GM10266 (cell line): ENCODE measurements around the gene CACNB1.

ENCODE experiments used
- DNase-seq: peaks from one replicate; pipeline ENCODE4 v3.0.0; 2012; ENCODE audit errors: extremely low spot score
- CTCF ChIP-seq: IDR thresholded peaks from 2 replicates; pipeline ENCODE4 v1.5.1; 2012; ENCODE audit warnings: mild to moderate bottlenecking, low read depth; ENCODE audit not compliant: control insufficient read depth, insufficient read depth; ENCODE audit errors: missing control alignments

Gene CACNB1

GRCh38 chr17:39231591-39232551 lies 34.4 kb upstream of the CACNB1 start:
- peak; percentile 75 for TF ChIP-seq CTCF
- peak; percentile 84 for DNase-seq

- DNase-seq: no peak
- TF ChIP-seq CTCF: no peak
Measured at GRCh38 chr17:39231091-39231561, 33.7 kb upstream of the CACNB1 start.

GRCh38 chr17:39230361-39230760 lies 32.9 kb upstream of the CACNB1 start:
- DNase-seq: no peak
- no peak for TF ChIP-seq CTCF

- no peak for DNase-seq
- no peak for TF ChIP-seq CTCF
Measured at GRCh38 chr17:39229274-39229913, 31.9 kb upstream of the CACNB1 start.

- DNase-seq: no peak
- TF ChIP-seq CTCF: no peak
Measured at GRCh38 chr17:39227364-39227919, 30.0 kb upstream of the CACNB1 start.

GRCh38 chr17:39225959-39226683 lies 28.7 kb upstream of the CACNB1 start:
- no peak for TF ChIP-seq CTCF
- no peak for DNase-seq
